SK-N-SH treated with all-trans-retinoic acid at 6 μM for 48 hours (cell line): ENCODE measurements around the gene NOLC1.

Source experiments
- ARNTL ChIP-seq: fragments of 450-650 bp; formaldehyde crosslinking; IDR thresholded peaks from 2 replicates; pipeline ENCODE4 v1.5.0; 2020; ENCODE audit warnings: low read depth, mild to moderate bottlenecking, moderate library complexity, borderline replicate concordance
- BACH2 ChIP-seq: fragments of 250-450 bp; sonication (Bioruptor Pico); IDR thresholded peaks from 2 replicates; pipeline ENCODE4 v1.9.0; 2021; ENCODE audit warnings: mild to moderate bottlenecking, borderline replicate concordance
- GLIS3 ChIP-seq: fragments of 250-450 bp; sonication (Bioruptor Pico); IDR thresholded peaks from 2 replicates; pipeline ENCODE4 v1.5.0; 2020; ENCODE audit warnings: mild to moderate bottlenecking, moderate library complexity
- OSR1 ChIP-seq: fragments of 250-450 bp; sonication (Bioruptor Pico); IDR thresholded peaks from 2 replicates; pipeline ENCODE4 v1.8.0; 2022; ENCODE audit warnings: moderate library complexity, mild to moderate bottlenecking, inconsistent platforms
- RARB ChIP-seq: fragments of 250-450 bp; sonication (Bioruptor Pico); IDR thresholded peaks from 2 replicates; pipeline ENCODE4 v1.8.0; 2021; ENCODE audit warnings: mild to moderate bottlenecking, moderate library complexity
- SNAI2 ChIP-seq: fragments of 250-450 bp; sonication (Bioruptor Pico); IDR thresholded peaks from 2 replicates; pipeline ENCODE4 v1.5.0; 2020; ENCODE audit warnings: mild to moderate bottlenecking, moderate library complexity
- TCF4 ChIP-seq: fragments of 250-450 bp; sonication (Bioruptor Pico); IDR thresholded peaks from 2 replicates; pipeline ENCODE4 v1.8.0; 2021; ENCODE audit warnings: mild to moderate bottlenecking, moderate library complexity, borderline replicate concordance
- TOX ChIP-seq: fragments of 250-450 bp; sonication (Bioruptor Pico); IDR thresholded peaks from 2 replicates; pipeline ENCODE4 v1.8.0; 2021; ENCODE audit warnings: mild to moderate bottlenecking, moderate library complexity, borderline replicate concordance
- ZFP3 ChIP-seq: fragments of 250-450 bp; sonication (Bioruptor Pico); IDR thresholded peaks from 2 replicates; pipeline ENCODE4 v1.5.0; 2020; ENCODE audit warnings: mild to moderate bottlenecking, moderate library complexity
- ZFP30 ChIP-seq: fragments of 450-650 bp; formaldehyde crosslinking; IDR thresholded peaks from 2 replicates; pipeline ENCODE4 v1.5.0; 2022; ENCODE audit warnings: mild to moderate bottlenecking, moderate library complexity
- ZNF565 ChIP-seq: fragments of 450-650 bp; formaldehyde crosslinking; conservative IDR thresholded peaks from 2 replicates; pipeline ENCODE4 v1.5.0; 2020; ENCODE audit warnings: low read depth, mild to moderate bottlenecking, moderate library complexity
- ZNF8 ChIP-seq: fragments of 450-650 bp; formaldehyde crosslinking; IDR thresholded peaks from 2 replicates; pipeline ENCODE4 v1.5.0; 2020; ENCODE audit warnings: mild to moderate bottlenecking, moderate library complexity
- TF ChIP-seq, protein P1 (sequence below): fragments of 250-450 bp; sonication (Bioruptor Pico); IDR thresholded peaks from 2 replicates; pipeline ENCODE4 v1.5.0; 2020; ENCODE audit warnings: mild to moderate bottlenecking, moderate library complexity
- TF ChIP-seq, protein P2 (sequence below): fragments of 250-450 bp; sonication (Bioruptor Pico); IDR thresholded peaks from 2 replicates; pipeline ENCODE4 v1.8.0; 2020; ENCODE audit warnings: mild to moderate bottlenecking, moderate library complexity, borderline replicate concordance

DNA sequence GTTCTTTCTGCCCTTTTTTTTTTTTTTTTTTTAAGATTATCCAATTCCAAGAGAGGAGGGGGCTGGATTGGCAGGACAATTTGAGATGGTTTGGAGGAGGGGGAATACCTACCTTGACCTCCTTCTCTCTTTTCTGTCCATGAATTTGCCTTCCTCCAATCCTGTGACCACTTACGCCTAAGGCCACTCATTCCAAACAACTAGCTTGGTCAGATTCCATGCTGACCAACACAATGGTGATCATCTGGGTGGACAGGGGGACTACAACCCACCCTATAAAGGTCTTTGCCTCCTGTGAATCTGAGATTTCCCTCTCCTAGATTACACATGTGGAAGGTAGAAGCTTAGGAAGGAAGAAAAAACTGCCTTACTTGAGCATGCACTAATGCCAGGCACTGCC is 29.7 kb upstream of the NOLC1 start:
- TF ChIP-seq SNAI2 (no peak), OSR1 (CRISPR knock-in tag) (no peak), ZFP30 (CRISPR knock-in tag) (no peak), ZNF8 (CRISPR knock-in tag) (no peak), ARNTL (CRISPR knock-in tag) (no peak), ZFP3 (CRISPR knock-in tag) (no peak), RARB (no peak), GLIS3 (CRISPR knock-in tag) (no peak), TOX (CRISPR knock-in tag) (no peak), BACH2 (no peak), ZNF565 (CRISPR knock-in tag) (no peak), TCF4 (CRISPR knock-in tag) (no peak)
- TF ChIP-seq, protein P1, sequence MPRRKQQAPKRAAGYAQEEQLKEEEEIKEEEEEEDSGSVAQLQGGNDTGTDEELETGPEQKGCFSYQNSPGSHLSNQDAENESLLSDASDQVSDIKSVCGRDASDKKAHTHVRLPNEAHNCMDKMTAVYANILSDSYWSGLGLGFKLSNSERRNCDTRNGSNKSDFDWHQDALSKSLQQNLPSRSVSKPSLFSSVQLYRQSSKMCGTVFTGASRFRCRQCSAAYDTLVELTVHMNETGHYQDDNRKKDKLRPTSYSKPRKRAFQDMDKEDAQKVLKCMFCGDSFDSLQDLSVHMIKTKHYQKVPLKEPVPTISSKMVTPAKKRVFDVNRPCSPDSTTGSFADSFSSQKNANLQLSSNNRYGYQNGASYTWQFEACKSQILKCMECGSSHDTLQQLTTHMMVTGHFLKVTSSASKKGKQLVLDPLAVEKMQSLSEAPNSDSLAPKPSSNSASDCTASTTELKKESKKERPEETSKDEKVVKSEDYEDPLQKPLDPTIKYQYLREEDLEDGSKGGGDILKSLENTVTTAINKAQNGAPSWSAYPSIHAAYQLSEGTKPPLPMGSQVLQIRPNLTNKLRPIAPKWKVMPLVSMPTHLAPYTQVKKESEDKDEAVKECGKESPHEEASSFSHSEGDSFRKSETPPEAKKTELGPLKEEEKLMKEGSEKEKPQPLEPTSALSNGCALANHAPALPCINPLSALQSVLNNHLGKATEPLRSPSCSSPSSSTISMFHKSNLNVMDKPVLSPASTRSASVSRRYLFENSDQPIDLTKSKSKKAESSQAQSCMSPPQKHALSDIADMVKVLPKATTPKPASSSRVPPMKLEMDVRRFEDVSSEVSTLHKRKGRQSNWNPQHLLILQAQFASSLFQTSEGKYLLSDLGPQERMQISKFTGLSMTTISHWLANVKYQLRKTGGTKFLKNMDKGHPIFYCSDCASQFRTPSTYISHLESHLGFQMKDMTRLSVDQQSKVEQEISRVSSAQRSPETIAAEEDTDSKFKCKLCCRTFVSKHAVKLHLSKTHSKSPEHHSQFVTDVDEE (CRISPR knock-in tag) = no peak
- TF ChIP-seq, protein P2, sequence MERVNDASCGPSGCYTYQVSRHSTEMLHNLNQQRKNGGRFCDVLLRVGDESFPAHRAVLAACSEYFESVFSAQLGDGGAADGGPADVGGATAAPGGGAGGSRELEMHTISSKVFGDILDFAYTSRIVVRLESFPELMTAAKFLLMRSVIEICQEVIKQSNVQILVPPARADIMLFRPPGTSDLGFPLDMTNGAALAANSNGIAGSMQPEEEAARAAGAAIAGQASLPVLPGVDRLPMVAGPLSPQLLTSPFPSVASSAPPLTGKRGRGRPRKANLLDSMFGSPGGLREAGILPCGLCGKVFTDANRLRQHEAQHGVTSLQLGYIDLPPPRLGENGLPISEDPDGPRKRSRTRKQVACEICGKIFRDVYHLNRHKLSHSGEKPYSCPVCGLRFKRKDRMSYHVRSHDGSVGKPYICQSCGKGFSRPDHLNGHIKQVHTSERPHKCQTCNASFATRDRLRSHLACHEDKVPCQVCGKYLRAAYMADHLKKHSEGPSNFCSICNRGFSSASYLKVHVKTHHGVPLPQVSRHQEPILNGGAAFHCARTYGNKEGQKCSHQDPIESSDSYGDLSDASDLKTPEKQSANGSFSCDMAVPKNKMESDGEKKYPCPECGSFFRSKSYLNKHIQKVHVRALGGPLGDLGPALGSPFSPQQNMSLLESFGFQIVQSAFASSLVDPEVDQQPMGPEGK (CRISPR knock-in tag) = no peak
